HCT116 (cell line): ENCODE results near the gene MUC5B.
"Not testable (repeated sequence)": the region's sequence is repeated elsewhere in the genome, so short reads cannot be mapped to it uniquely, and the experiment has no call there.

ENCODE experiments used
- ATF3 ChIP-seq: IDR thresholded peaks from 2 replicates; pipeline ENCODE4 v1.6.1; 2012
- CEBPB ChIP-seq: IDR thresholded peaks from 2 replicates; pipeline ENCODE4 v1.6.1; 2012; ENCODE audit warnings: low read depth
- CTCF ChIP-seq, 3 experiments: fragments of 200-600 bp in 1 of 3; sonication (generic) in 1 of 3; IDR thresholded peaks in 2 of 3; conservative IDR thresholded peaks in 1 of 3; 2 replicates each; pipeline ENCODE4 v1.5.1; 2012 to 2017; ENCODE audit warnings: low read depth in 2 of 3, low read length in 2 of 3, antibody characterized with exemption in 1 of 3, borderline replicate concordance in 1 of 3, control low read depth in 1 of 3, mild to moderate bottlenecking in 1 of 3, mixed read lengths in 1 of 3, mixed run types in 1 of 3, moderate library complexity in 1 of 3; ENCODE audit not compliant: insufficient read depth in 1 of 3
- EZH2 ChIP-seq: fragments of 200-600 bp; sonication (generic); IDR thresholded peaks from 2 replicates; pipeline ENCODE4 v1.6.1; 2017; ENCODE audit warnings: antibody characterized with exemption, mixed run types
- EZH2phosphoT487 ChIP-seq: fragments of 200-600 bp; IDR thresholded peaks from 2 replicates; pipeline ENCODE4 v1.6.1; 2018; ENCODE audit warnings: antibody characterized with exemption, borderline replicate concordance
- POLR2A ChIP-seq: IDR thresholded peaks from 2 replicates; pipeline ENCODE4 v1.7.0; 2011; ENCODE audit warnings: borderline replicate concordance; ENCODE audit not compliant: insufficient read depth, insufficient read length; ENCODE audit errors: extremely low read depth
- POLR2AphosphoS5 ChIP-seq: IDR thresholded peaks from 2 replicates; pipeline ENCODE4 v1.6.1; 2011; ENCODE audit warnings: mild to moderate bottlenecking, low read depth, low read length, moderate library complexity
- REST ChIP-seq: IDR thresholded peaks from 2 replicates; pipeline ENCODE4 v1.6.1; 2012; ENCODE audit warnings: low read depth
- ZNF274 ChIP-seq: fragments of 200-500 bp; sonication (Bioruptor generic); IDR thresholded peaks from 2 replicates; pipeline ENCODE4 v1.6.1; 2014; ENCODE audit warnings: mild to moderate bottlenecking, low read depth, low read length, inconsistent platforms

- not testable (repeated sequence) for TF ChIP-seq ZNF274; CTCF (IDR thresholded peaks at IDR 0.05 in 2 of 3, conservative IDR thresholded peaks at IDR 0.05 in 1 of 3; ENCODE audit: borderline replicate concordance in 1 of 3, insufficient read depth in 1 of 3, low read depth in 2 of 3, low read length in 2 of 3); ATF3; REST; POLR2A; EZH2; POLR2AphosphoS5; EZH2phosphoT487; CEBPB
Measured at GRCh38 chr11:1246301-1246700, 23.4 kb downstream of the MUC5B start.
